Occipital lobe (tissue), 2 donors: ENCODE data around the gene S1PR3. TPM values are rescaled to one million over a fixed set of nuclear protein-coding genes. Genes with fewer than 3 reads are reported as not detected.

Source experiments
- DNase-seq: peaks from one replicate; lab custom pipeline; 2025; lab: John Stamatoyannopoulos, UW
- total RNA-seq: library from RNA; depleted of rRNA; stranded (reverse); fragments of >200 nt; gene quantifications from one replicate; pipeline ENCODE4 v1.2.3, GENCODE V29; 2014

Gene S1PR3
- total RNA-seq, 1 donor from 2014 or later = 7.6 TPM

GRCh38 chr9:89037346-89037745 is 46.1 kb downstream of the S1PR3 start:
- no peak for DNase-seq

GRCh38 chr9:89037891-89038290 is 46.6 kb downstream of the S1PR3 start:
- DNase-seq = no peak

DNA sequence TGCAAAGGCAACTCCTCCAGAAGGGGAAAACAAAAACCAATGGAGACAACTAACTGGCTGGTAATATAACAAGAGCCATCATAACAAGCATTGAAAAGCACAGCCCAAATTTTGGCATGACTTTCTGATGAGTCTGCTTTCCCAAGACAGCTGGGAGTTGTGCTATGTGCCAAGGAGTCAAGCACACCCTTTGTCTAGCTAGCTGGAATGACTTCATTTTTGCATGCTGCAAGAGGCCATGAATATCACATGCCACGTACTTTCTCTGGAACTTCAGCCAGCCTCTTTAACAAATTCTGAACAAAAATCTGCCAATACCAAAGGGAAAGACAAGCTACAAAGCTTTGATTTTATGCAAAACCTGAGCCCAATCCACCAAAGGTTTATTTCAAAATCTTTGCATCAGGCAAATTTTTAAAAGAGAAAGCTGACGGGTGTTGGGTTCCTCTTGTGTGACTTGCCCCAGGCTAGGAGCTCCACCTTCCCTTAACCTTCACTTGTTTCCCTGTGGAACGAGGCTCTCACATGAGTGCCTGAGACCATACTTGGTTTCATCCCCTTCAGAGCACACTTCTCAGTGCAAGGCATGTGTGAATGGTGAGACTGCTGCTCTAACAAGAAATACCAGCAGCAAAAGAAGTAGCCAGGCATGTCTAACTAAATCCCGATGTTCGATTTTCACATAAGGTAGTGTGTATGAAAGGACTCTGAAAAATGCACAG is 47.3 kb downstream of the S1PR3 start:
- peak; percentile 52 for DNase-seq

DNA sequence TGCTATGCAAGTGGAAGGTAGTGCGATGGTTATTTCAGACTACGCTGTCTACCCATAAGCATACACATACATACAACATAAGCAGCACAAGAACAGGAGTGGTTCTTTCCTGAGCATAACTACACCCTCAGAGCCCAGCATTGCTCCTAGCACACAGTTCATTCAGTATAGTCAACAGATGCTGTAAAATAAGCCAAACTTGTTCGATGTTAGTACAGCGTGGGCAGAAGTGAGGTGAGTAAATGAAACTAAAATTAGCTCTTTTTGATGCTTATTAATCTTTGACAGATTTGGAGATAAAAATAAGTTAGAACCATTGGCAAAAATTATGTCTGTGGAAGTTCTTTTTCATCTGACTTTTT is 47.8 kb downstream of the S1PR3 start:
- no peak for DNase-seq

DNA sequence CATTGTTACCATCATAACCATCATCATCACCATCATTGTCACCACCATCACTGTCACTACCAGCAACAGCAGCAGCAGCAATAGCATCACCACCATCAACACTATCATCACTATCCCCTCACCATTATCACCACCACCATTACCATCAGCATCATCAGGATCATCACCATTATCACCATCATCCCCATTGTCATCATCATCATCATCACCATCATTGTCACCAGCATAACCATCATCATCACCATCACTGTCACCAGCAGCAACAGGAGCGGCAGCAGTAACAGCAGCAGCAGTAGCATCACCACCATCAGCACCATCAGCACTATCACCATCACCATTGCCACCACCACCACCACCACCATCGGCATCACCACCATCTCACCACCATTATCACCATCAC is 48.4 kb downstream of the S1PR3 start:
- DNase-seq = no peak

DNA sequence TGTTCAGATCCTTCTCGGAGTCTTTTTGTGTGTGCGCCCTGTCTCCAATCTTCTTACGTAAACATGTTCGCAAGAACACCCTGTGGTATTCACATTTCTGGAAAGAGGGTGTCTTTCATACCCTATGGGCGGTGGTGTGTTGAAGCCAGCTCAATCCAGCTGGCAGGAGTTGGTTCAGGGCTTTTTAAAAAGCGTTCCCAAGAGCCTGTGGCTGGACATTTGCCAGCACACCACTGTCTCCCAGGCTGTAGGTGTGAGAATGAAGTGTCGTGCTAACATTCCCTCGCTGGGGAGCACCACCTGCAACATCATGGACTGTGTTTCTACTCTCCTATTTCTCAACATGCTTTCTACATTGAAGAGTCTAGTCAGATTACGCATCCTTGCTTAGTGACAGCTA is 51.7 kb downstream of the S1PR3 start:
- DNase-seq = peak; percentile 63

GRCh38 chr9:89044104-89044503 is 52.8 kb downstream of the S1PR3 start:
- no peak for DNase-seq

- DNase-seq = no peak
Measured at GRCh38 chr9:89044881-89045280, 53.6 kb downstream of the S1PR3 start.

GRCh38 chr9:89046832-89047231 is 55.6 kb downstream of the S1PR3 start:
- no peak for DNase-seq

- DNase-seq = no peak
Measured at GRCh38 chr9:89047667-89048066, 56.4 kb downstream of the S1PR3 start.

DNA sequence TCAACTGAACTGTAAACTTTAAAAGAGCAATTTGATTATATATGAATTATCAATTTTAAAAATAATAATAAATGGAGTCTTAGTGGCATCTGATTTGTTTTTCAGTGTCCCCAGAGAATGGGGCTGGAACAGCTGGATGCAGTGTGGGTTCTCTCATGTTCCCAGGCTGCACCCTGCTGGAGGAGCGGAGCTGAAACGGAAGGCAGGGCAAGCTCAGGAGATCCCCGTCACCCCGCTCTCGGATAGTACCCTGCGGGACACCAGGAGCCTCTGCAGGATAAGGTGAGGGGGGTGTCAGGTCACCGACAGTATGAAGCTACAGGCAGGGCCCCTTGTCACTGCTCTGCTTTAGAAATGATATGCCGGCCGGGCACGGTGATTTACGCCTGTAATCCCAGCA is 57.3 kb downstream of the S1PR3 start:
- DNase-seq = no peak

- DNase-seq = no peak
Measured at GRCh38 chr9:89049646-89050045, 58.4 kb downstream of the S1PR3 start.

- DNase-seq = no peak
Measured at GRCh38 chr9:89051421-89052025, 60.3 kb downstream of the S1PR3 start.

DNA sequence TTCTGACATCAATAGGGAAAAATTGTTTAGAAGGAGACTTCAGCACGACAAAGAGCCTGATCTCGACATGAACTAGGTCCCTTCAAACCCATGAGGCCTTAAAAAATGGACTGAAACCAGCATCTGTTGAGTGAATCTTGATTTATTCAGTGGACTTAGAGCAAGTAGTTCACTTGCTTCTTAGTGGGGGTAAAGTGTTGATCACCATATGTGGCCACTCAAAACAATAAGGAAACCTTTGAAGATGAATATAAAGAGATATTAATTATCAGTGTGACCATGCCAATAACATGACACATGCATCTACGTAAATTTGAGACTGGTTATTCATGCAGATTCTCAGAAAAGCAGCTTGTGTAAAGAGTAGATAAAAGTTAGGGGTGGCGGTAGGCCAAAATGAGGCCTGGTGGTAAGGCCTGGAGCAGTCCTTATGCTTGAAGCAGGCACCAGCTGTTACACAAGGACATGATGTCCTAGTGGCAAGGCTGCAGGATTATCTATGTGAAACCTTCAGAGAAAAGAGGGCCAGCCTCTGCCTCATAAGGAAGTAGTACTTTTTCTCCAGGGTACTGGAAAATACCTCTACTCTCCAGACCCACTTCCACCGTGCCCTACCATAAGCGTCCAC is 61.3 kb downstream of the S1PR3 start:
- DNase-seq = no peak

- DNase-seq = no peak
Measured at GRCh38 chr9:89053301-89053700, 62.0 kb downstream of the S1PR3 start.

Other genes with a start within 250 kb of the S1PR3 start
- 51.5 TPM for gene SHC3, start 187.3 kb downstream of the S1PR3 start, total RNA-seq